Stimulated activated CD8-positive, alpha-beta memory T cell treated with anti-CD3 and anti-CD28 coated beads, Interleukin-12 subunit alpha, Interleukin-12 subunit beta, amount 100 ng/mL, for 1 hour (primary cell): Measurements from ENCODE around the gene SMCO4.

Source experiments
- DNase-seq: peaks from one replicate; pipeline ENCODE4 v3.0.0-alpha.2; 2020; ENCODE audit warnings: low read depth

SMCO4 gene

GRCh38 chr11:93504110-93505095 lies 38.8 kb downstream of the SMCO4 start:
- DNase-seq = no peak

DNA sequence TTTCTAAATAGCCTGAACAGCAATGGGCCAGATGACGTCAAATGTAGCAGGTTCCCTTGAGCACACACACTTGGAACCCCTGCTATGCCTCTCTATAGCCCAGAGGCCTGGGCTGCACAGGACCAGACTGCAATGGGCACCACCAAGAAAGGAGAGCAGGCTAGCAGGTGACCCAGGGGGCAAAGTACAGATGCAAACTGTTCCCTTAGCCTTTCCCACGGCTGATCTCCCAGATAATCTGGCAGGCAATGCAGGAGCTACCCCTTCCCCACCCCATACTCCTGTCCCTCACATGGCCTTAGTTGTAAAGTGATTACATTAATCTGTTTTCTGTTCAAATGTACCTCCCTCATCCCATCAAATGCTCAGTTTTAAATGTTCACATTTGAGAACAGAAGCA lies 41.3 kb downstream of the SMCO4 start:
- no peak for DNase-seq

- DNase-seq = no peak
Measured at GRCh38 chr11:93500759-93501158, 42.4 kb downstream of the SMCO4 start.

- DNase-seq = no peak
Measured at GRCh38 chr11:93498641-93499040, 44.5 kb downstream of the SMCO4 start.

- no peak for DNase-seq
Measured at GRCh38 chr11:93498161-93498560, 45.0 kb downstream of the SMCO4 start.

GRCh38 chr11:93497596-93497995 lies 45.6 kb downstream of the SMCO4 start:
- no peak for DNase-seq

GRCh38 chr11:93494357-93494756 lies 48.8 kb downstream of the SMCO4 start:
- no peak for DNase-seq

DNA sequence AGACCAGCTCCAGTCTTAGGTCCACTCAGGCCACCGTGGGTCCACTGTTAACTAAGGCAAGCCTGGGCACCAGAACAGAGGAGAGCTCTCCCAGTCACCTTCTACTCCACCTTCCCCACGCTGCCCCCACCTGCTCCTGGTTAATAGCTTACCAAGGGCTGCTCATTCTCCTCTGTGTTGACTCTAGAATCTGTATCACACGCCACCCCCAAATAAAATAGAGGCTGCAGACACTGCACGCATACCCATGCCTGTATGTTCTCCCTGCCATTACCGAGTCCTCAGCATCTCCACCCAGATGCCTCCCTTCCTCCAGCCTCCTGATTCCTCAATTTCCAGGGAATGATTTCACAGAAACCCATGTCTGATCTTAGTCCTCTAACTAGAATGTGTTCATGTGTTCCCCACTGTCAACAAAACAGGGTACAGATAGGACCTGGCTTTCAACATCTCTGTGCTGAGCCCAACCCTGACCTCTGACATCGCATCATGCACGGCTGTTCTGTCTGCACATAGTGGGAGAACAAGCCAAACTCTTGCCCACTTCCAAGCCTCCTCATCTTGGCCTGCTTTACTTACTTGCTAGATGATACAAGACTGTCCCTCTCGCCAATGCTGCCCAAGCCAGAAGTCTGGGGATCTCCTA lies 49.8 kb downstream of the SMCO4 start:
- DNase-seq = no peak

GRCh38 chr11:93492464-93493251 lies 50.5 kb downstream of the SMCO4 start:
- DNase-seq = no peak

- no peak for DNase-seq
Measured at GRCh38 chr11:93491973-93492372, 51.2 kb downstream of the SMCO4 start.

DNA sequence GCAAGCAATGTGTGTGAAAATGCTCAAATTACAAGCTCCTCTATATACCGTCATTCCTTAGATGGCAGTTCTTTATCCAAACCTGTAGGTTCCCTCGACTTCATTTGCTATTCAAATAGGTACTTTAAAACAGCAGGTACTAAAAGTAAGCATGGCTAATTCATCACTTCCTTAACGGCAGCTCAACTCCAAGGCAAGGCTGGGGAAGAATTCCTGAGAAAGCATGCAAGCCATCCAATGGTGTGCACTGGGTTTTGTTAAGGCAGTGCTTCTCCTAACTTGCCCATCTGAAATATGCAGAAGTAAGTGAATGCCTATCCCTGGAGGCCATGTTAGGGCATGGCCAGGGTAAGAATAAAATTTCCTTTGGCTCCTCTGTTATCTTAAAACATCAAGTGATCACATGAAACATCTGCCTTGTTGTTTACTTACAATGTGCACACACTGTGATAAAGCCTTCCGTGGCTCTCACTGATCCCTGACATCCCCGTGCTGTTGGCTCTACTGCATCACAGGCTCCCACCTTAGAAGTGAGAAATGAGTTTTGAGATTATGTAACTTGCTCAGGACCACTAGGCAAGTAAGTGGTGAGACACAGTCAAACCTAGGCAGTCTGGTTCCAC lies 52.1 kb downstream of the SMCO4 start:
- no peak for DNase-seq

- DNase-seq = no peak
Measured at GRCh38 chr11:93489841-93490240, 53.4 kb downstream of the SMCO4 start.

GRCh38 chr11:93487032-93487483 lies 56.1 kb downstream of the SMCO4 start:
- DNase-seq = no peak

DNA sequence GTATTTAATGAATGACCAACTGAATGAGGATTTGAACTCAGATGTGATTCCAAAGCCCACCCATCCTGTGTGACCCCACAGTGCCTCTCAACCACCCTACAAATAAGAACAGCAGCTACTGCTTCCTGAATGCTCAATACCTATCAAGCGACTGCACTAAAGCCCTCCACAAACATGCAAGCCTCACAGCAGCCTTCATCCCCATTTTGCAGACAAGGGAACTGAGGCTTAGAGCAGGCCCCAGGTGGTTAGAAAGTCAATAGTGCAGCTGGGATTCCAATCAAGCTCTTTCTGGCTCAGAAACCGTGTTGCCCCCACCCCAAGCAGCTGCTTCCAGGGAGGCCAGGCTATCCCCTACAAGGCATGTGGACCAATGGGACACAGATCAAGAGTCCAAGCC lies 57.2 kb downstream of the SMCO4 start:
- no peak for DNase-seq

- DNase-seq = no peak
Measured at GRCh38 chr11:93484716-93485115, 58.5 kb downstream of the SMCO4 start.

GRCh38 chr11:93482556-93482955 lies 60.6 kb downstream of the SMCO4 start:
- DNase-seq = no peak

DNA sequence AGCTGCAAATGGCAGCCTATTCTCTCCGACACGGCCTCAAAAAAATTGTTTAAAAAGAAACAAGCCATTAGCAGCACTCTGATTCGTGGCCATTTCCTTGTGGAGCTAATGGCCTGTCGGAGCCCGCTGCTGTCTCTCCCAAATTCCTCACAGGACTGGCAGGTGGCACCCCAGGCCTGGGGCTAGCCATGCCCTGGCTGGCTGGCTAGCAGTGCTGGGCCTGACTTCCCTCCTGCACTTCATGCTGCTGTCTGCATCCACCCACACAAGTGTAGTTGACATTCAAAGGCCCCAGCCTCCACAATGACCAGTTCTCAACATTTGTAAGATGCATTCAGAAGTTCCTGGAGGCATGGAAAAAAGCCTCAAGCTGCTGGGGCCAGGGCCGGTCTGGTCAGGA lies 61.5 kb downstream of the SMCO4 start:
- no peak for DNase-seq

- DNase-seq = no peak
Measured at GRCh38 chr11:93481279-93481678, 61.9 kb downstream of the SMCO4 start.

DNA sequence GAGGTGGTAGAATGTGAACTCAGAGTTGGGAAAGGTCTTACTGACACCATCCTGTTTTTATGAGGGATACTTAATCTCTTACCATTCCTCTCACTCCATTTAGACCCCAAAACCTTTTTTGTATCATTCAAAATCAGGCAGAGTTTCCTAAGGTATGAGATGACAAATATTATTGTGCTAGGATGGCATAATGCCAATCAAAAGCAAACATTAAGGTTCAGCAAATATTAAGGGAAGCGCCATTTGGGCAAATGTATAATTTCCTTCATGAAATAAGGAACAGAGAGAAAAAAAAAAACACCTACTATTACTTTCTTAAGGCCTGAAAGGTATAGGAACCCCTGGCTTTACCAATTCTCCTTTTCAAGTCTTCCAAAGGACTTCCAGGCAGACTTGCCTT lies 62.4 kb downstream of the SMCO4 start:
- no peak for DNase-seq

GRCh38 chr11:93480256-93480655 lies 62.9 kb downstream of the SMCO4 start:
- DNase-seq = no peak

- DNase-seq = no peak
Measured at GRCh38 chr11:93478841-93479240, 64.3 kb downstream of the SMCO4 start.

GRCh38 chr11:93477684-93478234 lies 65.4 kb downstream of the SMCO4 start:
- no peak for DNase-seq
